Mesodermal cell (in vitro differentiated cells): ENCODE data around the gene HECTD1.

Experiments
- H3K27ac ChIP-seq: 2 replicates; pipeline ENCODE4 v1.7.0; 2013; ENCODE audit warnings: mild to moderate bottlenecking, low read depth, low read length, moderate library complexity; ENCODE audit not compliant: severe bottlenecking
- H3K36me3 ChIP-seq: 2 replicates; pipeline ENCODE4 v1.7.1; 2013; ENCODE audit warnings: mild to moderate bottlenecking, low read length, moderate library complexity; ENCODE audit not compliant: control insufficient read depth, insufficient read depth
- H3K4me1 ChIP-seq: one replicate; pipeline ENCODE4 v1.7.1; 2013; ENCODE audit warnings: mild to moderate bottlenecking, low read length; ENCODE audit not compliant: insufficient read depth, control insufficient read depth, poor library complexity, severe bottlenecking
- H3K4me3 ChIP-seq: 2 replicates; pipeline ENCODE4 v1.7.0; 2013; ENCODE audit warnings: low read length, control low read depth, mild to moderate bottlenecking; ENCODE audit not compliant: insufficient read depth, poor library complexity, severe bottlenecking; ENCODE audit errors: extremely low read depth
- H3K9me3 ChIP-seq: 2 replicates; pipeline ENCODE4 v1.7.1; 2013; ENCODE audit warnings: mild to moderate bottlenecking, low read length, moderate library complexity; ENCODE audit not compliant: control insufficient read depth
- WGBS, 2 experiments: methylation state at CpG; one replicate each; pipeline ENCODE4 v1.1.5; 2013; ENCODE audit warnings: missing lambda C conversion rate in 2 of 2; ENCODE audit not compliant: insufficient coverage in 2 of 2; 5-methylcytosine and 5-hydroxymethylcytosine counted together

HECTD1 gene

DNA sequence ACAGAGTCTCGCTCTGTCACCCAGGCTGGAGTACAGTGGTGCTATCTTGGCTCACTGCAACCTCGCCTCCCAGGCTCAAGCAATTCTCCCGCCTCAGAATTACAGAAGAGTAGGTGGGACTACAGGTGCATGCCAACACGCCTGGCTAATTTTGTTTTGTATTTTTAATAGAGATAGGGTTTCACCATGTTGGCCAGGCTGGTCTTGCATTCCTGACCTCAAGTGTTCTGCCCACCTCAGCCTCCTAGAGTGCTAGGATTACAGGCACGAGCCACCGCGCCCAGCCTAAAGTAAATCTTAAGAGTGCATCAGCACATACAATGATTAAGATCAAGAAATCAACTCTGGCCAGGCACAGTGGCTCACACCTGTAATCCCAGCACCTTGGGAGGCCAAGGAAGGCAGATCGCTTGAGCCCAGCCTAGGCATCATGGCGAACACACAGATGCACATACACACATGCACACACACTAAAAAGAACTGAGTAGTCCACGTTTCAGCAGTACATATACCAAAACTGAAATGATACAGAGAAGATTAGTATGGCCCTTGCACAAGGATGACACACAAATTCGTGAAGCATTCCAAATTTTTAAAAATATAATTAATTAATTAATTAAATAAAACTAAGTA, 65.0 kb downstream of the HECTD1 start:
- no peak overlapping the region for H3K27ac ChIP-seq
- no peaks in the 10 kb centered on the region for H3K9me3 ChIP-seq
- WGBS, 2 experiments: 92 to 97% methylated on average over 6 to 8 of the region's 11 CpGs
- no peak overlapping the region for H3K4me3 ChIP-seq
- no peaks in the 10 kb centered on the region for H3K4me1 ChIP-seq
- H3K36me3 ChIP-seq: peaks cover 61% of the 10 kb centered on the region

DNA sequence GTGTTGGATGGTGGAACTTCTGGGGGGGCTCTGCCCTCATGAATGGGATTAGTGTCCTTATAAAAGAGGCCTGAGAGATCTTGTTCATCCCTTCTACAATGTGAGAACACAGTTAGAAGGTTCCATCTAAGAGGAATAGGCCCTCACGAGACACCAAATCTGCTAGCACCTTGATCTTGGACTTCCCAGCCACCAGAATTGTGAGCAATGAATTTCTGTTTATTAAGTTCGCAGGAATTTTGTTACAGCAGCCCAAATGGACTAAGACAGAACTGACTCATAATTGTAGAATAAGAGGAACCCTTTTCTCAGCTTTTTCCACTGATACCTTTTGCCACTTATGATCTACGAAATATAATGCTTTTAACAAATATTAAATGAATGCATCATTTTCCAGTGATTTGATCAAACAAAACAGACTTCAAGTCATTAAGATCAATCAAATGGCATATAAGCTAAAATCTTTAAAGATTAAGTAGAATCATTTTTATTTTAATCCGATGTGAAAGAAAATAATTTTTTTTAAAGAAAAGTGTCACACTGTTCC, 68.2 kb downstream of the HECTD1 start:
- Histone ChIP-seq H3K36me3 (peaks cover 64% of the 10 kb centered on the region), H3K4me1 (no peaks in the 10 kb centered on the region), H3K4me3 (no peak overlapping the region), H3K27ac (no peak overlapping the region), H3K9me3 (no peaks in the 10 kb centered on the region)
- 94 to 100% methylated on average over 1 to 2 of the region's 4 CpGs for WGBS, 2 experiments

DNA sequence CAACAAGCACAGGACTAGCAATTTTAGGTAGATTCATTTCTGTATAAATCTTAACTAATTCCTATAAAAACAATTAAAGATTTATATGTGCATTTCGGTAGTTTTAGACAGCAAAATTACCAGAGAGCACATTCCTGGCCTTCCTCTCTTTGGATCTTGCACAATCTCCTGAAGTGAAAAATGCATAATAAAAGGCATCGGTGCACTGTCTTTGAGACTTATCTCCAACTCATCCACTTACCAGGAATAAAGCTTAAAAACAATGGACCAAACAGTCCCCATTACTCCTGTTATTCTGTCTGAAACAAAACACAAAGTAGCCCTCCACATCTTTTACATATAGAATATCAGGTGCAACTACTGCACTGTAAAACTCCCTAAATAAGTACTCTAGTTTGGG, 69.3 kb downstream of the HECTD1 start:
- H3K4me1 ChIP-seq: no peaks in the 10 kb centered on the region
- no peak overlapping the region for H3K27ac ChIP-seq
- H3K4me3 ChIP-seq: no peak overlapping the region
- H3K36me3 ChIP-seq: peaks cover 62% of the 10 kb centered on the region
- no peaks in the 10 kb centered on the region for H3K9me3 ChIP-seq
- 100% methylated on average over 1 to 2 of the region's 2 CpGs for WGBS, 2 experiments

DNA sequence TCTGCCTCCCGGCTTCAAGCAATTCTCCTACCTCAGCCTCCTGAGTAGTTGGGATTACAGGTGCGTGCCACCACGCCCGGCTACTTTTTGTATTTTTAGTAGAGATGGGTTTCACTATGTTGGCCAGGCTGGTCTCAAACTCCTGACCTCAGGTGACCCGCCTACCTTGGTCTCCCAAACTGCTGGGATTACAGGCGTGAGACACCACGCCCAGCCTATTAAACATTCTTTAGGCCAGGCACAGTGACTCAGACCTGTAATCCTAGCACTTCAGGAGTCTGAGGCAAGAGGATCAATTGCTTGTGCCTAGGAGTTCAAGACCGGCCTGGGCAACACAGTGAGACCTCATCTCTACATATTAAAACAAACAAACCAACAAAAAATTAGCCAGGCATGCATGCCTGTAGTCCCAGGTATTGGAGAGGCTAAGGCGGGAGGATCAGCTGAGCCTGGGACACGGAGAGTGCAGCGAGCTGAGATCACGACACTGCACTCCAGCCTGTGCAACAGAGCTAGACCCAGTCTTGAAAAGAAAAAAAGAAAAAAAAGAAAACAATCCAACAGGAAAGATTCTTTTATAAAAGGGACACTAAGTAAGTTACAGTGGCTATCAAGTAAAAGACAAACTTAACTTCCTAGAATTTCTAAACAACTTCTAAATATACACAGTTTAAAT, 70.2 kb downstream of the HECTD1 start:
- H3K4me3 ChIP-seq: no peak overlapping the region
- WGBS, 2 experiments: 95 to 100% methylated on average over 7 to 8 of the region's 12 CpGs
- no peak overlapping the region for H3K27ac ChIP-seq
- H3K4me1 ChIP-seq: no peaks in the 10 kb centered on the region
- peaks cover 65% of the 10 kb centered on the region for H3K36me3 ChIP-seq
- no peaks in the 10 kb centered on the region for H3K9me3 ChIP-seq

DNA sequence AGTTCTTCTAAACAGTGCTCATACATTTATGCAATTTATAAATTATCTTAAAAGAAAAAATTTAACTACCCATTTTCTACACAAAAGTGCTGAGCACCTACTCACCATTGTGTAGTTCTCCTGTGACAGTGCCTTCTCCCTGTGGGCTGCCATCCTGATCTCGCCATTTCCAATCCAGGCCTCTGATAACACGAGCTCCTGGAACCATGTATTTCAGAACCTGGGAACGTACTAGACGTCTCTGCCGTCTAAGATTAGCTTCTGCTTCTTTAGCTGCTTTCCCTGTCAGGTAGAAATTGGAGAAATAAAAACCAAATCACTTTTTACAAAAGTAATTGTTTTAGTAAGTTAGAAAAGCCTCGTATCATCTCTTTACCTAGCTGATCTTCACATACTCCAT, 74.5 kb downstream of the HECTD1 start:
- H3K4me1 ChIP-seq: no peaks in the 10 kb centered on the region
- H3K36me3 ChIP-seq: peaks cover 64% of the 10 kb centered on the region
- no peak overlapping the region for H3K4me3 ChIP-seq
- H3K9me3 ChIP-seq: no peaks in the 10 kb centered on the region
- WGBS, 2 experiments: 95 to 97% methylated on average over 4 of the region's 6 CpGs
- H3K27ac ChIP-seq: no peak overlapping the region

DNA sequence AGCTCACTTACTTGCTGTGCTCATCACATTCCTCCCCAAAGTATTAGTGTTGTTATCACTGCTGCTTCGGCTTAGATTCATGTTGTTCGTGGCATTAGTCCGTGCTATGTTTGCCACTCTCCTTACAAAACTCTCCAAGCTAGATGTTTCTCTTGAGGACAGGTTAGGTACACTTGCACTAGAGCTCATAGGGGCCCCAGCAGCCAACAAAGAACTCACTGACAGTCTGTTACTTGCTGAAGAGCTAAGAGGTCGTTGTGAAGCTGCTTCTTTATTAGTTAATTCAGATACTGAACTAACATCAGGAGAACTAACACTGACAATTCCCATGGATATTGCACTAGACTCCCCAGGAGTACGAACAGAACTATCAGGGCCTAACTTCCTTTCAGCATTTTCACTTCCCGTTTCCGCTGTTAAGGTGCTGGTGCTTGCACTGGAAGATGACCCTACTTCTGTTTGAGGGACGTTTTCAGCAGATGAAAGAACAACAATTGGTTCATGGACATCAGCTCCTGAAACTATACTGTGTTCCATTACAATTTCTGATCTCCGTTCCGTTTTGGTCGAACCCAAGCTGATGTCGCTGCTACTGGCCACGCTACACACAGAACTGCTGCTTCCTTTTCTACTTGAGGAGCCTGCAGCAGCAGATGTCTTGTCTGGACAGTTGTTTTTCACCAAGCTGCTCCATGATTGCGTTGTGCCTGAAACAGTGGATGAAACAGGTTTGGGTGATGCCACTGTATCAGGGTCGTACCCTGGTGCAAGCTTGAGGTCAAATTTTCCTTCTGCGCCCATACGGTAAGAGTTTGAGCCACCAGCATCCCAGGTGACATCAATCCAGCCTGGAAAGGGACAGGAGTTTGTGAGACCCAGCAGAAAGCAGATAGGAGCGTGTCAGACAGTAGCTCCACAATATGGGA, 78.7 kb downstream of the HECTD1 start:
- 95 to 99% methylated on average over 16 of the region's 18 CpGs for WGBS, 2 experiments
- Histone ChIP-seq H3K4me3 (no peak overlapping the region), H3K9me3 (no peaks in the 10 kb centered on the region), H3K4me1 (no peaks in the 10 kb centered on the region), H3K36me3 (peaks cover 62% of the 10 kb centered on the region), H3K27ac (no peak overlapping the region)

DNA sequence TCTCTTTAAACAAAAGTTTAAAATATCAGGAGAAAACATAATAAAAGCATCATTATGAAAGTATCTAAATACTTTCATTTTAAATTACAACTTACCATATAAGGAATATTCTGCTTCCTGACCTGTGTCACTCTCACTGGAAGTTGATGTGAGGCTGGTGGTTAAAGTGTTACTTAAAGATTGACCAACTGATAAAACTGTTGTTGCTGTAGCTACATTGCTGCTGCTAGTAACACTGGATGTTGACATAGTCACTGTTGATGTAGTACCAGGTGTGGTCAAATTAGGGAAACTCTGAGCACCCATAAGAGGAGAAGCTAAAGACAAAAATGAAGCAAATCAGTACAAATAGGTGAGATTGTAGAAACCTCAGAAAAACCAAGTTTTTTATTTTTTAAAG, 79.9 kb downstream of the HECTD1 start:
- H3K27ac ChIP-seq: no peak overlapping the region
- H3K9me3 ChIP-seq: no peaks in the 10 kb centered on the region
- no peak overlapping the region for H3K4me3 ChIP-seq
- H3K36me3 ChIP-seq: peaks cover 63% of the 10 kb centered on the region
- H3K4me1 ChIP-seq: no peaks in the 10 kb centered on the region

DNA sequence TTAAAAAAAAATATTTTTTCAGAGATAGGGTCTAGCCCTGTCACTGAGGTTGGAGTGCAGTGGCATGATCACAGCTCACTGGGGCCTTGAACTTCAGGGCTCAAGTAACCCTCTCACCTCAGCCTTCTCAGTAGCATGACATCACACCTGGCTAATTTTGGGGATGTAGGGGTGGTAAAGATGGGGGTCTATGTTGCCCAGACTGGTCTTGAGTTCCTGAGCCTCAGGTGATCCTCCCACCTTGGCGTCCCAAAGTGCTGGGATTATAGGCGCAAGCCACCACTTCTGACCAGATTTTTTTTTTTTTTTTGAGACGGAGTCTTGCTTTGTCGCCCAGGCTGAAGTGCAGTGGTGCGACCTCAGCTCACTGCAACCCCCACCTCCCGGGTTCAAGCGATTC, 80.9 kb downstream of the HECTD1 start:
- Histone ChIP-seq H3K4me3 (no peak overlapping the region), H3K9me3 (no peaks in the 10 kb centered on the region), H3K36me3 (peaks cover 73% of the 10 kb centered on the region), H3K4me1 (no peaks in the 10 kb centered on the region), H3K27ac (no peak overlapping the region)
- 92 to 100% methylated on average over 5 of the region's 7 CpGs for WGBS, 2 experiments

DNA sequence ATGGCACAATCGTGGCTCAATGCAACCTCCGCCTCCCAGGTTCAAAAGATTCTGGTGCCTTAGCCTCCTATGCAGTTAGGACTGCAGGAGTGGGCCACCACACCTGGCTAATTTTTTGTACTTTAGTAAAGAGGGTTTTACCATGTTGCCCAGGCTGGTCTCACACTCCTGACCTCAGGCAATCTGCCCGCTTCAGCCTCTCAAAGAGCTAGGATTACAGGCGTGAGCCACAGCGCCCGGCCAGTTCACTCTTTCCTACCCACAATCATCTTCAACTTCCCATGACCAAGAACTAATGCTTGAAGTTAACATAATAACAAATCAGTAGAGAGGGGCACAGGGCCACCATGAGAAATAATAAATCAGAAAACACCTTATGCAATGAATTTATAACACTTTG, 82.4 kb downstream of the HECTD1 start:
- H3K36me3 ChIP-seq: peaks cover 76% of the 10 kb centered on the region
- H3K27ac ChIP-seq: no peak overlapping the region
- no peaks in the 10 kb centered on the region for H3K4me1 ChIP-seq
- no peaks in the 10 kb centered on the region for H3K9me3 ChIP-seq
- H3K4me3 ChIP-seq: no peak overlapping the region
- 95 to 98% methylated on average over 6 of the region's 6 CpGs for WGBS, 2 experiments

DNA sequence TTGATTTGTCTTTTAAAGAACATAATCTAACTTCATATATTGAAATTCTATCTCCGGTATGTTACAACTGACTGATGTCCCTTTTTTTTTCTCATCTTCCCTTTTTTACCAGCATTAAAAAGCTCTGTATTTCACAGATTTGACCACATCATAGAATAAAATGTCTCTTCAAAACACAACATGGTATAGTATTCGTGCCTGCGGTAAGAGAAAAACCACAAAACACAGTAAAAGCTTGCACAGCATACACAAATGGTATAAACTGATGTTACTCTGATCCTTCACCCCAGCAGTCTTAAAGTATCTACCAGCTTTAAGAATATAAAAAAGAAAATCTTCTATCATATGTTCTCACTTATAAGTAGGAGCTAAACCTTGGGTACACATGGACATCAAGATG, 83.4 kb downstream of the HECTD1 start:
- no peak overlapping the region for H3K27ac ChIP-seq
- H3K36me3 ChIP-seq: peaks cover 80% of the 10 kb centered on the region
- no peak overlapping the region for H3K4me3 ChIP-seq
- H3K4me1 ChIP-seq: no peaks in the 10 kb centered on the region
- no peaks in the 10 kb centered on the region for H3K9me3 ChIP-seq
- WGBS, 2 experiments: 100% methylated on average over 1 to 3 of the region's 3 CpGs
